ENCODE measurements around the gene FBXL15.

FBXL15 gene

DNA sequence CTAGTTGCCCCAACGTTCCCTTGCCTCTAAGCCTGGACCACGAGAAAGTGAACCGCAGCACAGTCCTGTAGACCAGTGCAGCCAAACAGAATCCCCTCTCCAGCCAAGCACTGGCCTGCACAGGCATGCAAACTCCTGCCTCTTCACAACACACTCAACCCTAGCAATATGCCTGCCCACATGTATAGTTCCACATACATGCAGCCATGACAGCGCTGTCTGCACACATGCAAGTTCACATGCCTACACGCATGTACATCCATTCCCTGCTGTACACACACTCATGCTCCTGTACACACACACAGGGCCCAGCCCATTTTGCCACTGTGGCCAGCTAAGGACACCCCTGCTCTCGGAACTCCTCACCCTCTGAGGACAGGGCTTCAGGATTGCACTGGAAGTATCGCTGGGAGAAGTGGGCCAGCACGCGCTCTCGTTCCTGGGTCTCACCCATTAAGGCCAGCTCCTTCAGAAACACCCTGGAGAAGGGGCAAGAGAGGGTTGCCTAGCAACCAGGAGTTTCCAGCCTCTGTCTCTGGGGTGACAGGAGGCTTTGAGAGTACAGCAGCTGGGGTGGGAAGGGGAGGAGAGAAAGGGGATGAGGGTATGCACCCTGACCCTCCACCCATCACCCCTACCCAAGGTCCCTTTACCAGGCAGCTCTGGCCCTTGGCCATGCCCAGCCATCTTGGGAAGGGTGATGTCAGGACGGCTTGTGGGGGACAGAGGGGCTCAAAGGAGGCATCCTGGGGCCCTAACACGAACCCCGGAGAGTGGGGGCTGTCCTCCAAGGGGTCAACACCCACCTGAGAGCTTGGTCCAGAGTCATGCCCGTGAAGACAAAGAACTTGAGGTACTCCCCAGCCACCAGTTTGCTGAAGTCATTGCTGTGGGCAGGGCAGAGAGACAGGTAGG lies 9.0 kb upstream of the FBXL15 start:
- TF ChIP-seq, protein P1, sequence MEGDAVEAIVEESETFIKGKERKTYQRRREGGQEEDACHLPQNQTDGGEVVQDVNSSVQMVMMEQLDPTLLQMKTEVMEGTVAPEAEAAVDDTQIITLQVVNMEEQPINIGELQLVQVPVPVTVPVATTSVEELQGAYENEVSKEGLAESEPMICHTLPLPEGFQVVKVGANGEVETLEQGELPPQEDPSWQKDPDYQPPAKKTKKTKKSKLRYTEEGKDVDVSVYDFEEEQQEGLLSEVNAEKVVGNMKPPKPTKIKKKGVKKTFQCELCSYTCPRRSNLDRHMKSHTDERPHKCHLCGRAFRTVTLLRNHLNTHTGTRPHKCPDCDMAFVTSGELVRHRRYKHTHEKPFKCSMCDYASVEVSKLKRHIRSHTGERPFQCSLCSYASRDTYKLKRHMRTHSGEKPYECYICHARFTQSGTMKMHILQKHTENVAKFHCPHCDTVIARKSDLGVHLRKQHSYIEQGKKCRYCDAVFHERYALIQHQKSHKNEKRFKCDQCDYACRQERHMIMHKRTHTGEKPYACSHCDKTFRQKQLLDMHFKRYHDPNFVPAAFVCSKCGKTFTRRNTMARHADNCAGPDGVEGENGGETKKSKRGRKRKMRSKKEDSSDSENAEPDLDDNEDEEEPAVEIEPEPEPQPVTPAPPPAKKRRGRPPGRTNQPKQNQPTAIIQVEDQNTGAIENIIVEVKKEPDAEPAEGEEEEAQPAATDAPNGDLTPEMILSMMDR (IDR thresholded peaks at IDR 0.05; ENCODE audit: low read length, missing control alignments), result no peak
- no peak for DNase-seq (ENCODE audit: low read depth)
- H3K4me3 ChIP-seq (replicated peaks; ENCODE audit: low read depth, low read length), result no peak overlapping the region

DNA sequence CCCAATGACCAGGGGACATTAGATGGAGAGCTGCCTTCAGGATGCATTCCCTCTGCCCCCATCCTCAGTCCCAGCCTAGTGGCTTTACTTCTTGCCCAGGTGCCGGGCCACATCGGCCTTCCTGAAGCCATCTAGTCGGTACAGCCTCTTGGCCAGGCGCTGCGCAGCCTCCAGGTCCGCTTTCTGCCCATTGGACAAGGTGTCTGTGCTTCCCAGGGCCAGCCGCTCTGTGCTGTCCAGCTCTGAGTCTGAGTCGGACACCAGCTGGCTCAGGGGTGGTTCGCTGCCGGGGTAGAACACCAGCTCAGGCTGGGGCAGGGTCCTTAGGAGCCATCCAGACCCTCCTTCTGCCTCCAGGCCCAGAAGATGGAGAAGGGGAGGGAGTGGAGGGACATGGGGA lies 8.3 kb upstream of the FBXL15 start:
- H3K4me3 ChIP-seq (replicated peaks; ENCODE audit: low read depth, low read length), result no peak overlapping the region
- no peak for DNase-seq (ENCODE audit: low read depth)
- TF ChIP-seq, protein P1 (IDR thresholded peaks at IDR 0.05; ENCODE audit: low read length, missing control alignments), result no peak

GRCh38 chr10:102413053-102413705 lies 7.5 kb upstream of the FBXL15 start:
- TF ChIP-seq, protein P1 (IDR thresholded peaks at IDR 0.05; ENCODE audit: low read length, missing control alignments), result no peak
- H3K4me3 ChIP-seq (replicated peaks; ENCODE audit: low read depth, low read length), result no peak overlapping the region
- DNase-seq (ENCODE audit: low read depth), result no peak

- TF ChIP-seq, protein P1 (IDR thresholded peaks at IDR 0.05; ENCODE audit: low read length, missing control alignments), result no peak
- no peak for DNase-seq (ENCODE audit: low read depth)
- H3K4me3 ChIP-seq (replicated peaks; ENCODE audit: low read depth, low read length), result no peak overlapping the region
Measured at GRCh38 chr10:102413806-102414561, 6.7 kb upstream of the FBXL15 start.

- no peak overlapping the region for H3K4me3 ChIP-seq (replicated peaks; ENCODE audit: low read depth, low read length)
- no peak for DNase-seq (ENCODE audit: low read depth)
- TF ChIP-seq, protein P1 (IDR thresholded peaks at IDR 0.05; ENCODE audit: low read length, missing control alignments), result no peak
Measured at GRCh38 chr10:102414749-102415148, 5.9 kb upstream of the FBXL15 start.

DNA sequence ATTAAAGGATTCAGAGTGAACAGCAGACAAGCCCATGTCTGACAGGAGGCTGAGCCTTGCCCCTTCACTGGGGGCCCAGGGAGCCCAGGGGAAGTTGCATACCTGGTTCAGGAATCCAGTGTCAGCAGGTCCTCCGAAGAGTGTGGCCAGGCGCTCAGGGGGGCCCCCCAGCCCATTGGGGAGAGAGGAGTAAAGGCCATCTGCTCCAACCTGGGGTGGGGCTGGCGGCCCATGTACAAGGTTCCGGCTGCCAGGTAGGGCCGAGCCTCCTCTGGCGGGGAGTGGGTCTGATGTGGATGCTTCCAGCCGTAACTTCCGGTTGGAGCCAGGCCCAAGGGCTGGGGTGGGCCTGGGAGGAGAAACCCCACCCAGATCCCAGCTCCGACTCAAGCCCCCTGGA lies 4.4 kb upstream of the FBXL15 start:
- no peak overlapping the region for H3K4me3 ChIP-seq (replicated peaks; ENCODE audit: low read depth, low read length)
- no peak for DNase-seq (ENCODE audit: low read depth)
- TF ChIP-seq, protein P1 (IDR thresholded peaks at IDR 0.05; ENCODE audit: low read length, missing control alignments), result no peak
